HG03575 (cell line): ENCODE measurements around the gene LIPM.

Source experiments
- ATAC-seq: cut with Tn5 transposase; IDR thresholded peaks from one replicate; pipeline ENCODE4 v1.9.1; 2021; ENCODE audit not compliant: unreplicated experiment, insufficient number of reproducible peaks, low FRiP score; ENCODE audit errors: extremely low read depth

LIPM gene

GRCh38 chr10:88802523-88803285 lies at the start of gene LIPM:
Gene LIPM (plus strand): TSS chr10:88802730. CDS start chr10:88802897, 167 bp downstream.
- no peak for ATAC-seq

GRCh38 chr10:88754287-88754686 lies 48.2 kb upstream of the LIPM start:
- ATAC-seq = no peak

- no peak for ATAC-seq
Measured at GRCh38 chr10:88755753-88756152, 46.8 kb upstream of the LIPM start.

- ATAC-seq = no peak
Measured at GRCh38 chr10:88756660-88757059, 45.9 kb upstream of the LIPM start.

- ATAC-seq = no peak
Measured at GRCh38 chr10:88759366-88760101, 43.0 kb upstream of the LIPM start, which contains the start of gene LIPN. Gene LIPN (plus strand): TSS chr10:88760020. CDS start chr10:88761406, 1,386 bp downstream.

- no peak for ATAC-seq
Measured at GRCh38 chr10:88762906-88763305, 39.6 kb upstream of the LIPM start.

GRCh38 chr10:88763441-88763840 lies 39.1 kb upstream of the LIPM start:
- ATAC-seq = no peak

- no peak for ATAC-seq
Measured at GRCh38 chr10:88764110-88764509, 38.4 kb upstream of the LIPM start.

- ATAC-seq = no peak
Measured at GRCh38 chr10:88765816-88766215, 36.7 kb upstream of the LIPM start.

- ATAC-seq = no peak
Measured at GRCh38 chr10:88769384-88769783, 33.1 kb upstream of the LIPM start.

- ATAC-seq = no peak
Measured at GRCh38 chr10:88781206-88781605, 21.3 kb upstream of the LIPM start.

GRCh38 chr10:88782222-88782621 lies 20.3 kb upstream of the LIPM start:
- no peak for ATAC-seq

- ATAC-seq = no peak
Measured at GRCh38 chr10:88783724-88784123, 18.8 kb upstream of the LIPM start.

- ATAC-seq = no peak
Measured at GRCh38 chr10:88786032-88786770, 16.3 kb upstream of the LIPM start.

- ATAC-seq = no peak
Measured at GRCh38 chr10:88787463-88787862, 15.1 kb upstream of the LIPM start.

- no peak for ATAC-seq
Measured at GRCh38 chr10:88788924-88789323, 13.6 kb upstream of the LIPM start.

GRCh38 chr10:88791924-88792323 lies 10.6 kb upstream of the LIPM start:
- ATAC-seq = no peak

- ATAC-seq = no peak
Measured at GRCh38 chr10:88792661-88793060, 9.9 kb upstream of the LIPM start.

GRCh38 chr10:88793712-88794299 lies 8.7 kb upstream of the LIPM start:
- no peak for ATAC-seq
